Keratinocyte (primary cell): ENCODE results near the gene MYOZ3. TPM values are rescaled to one million over a fixed set of nuclear protein-coding genes. Genes with fewer than 3 reads are reported as not detected.

Experiments
- DNase-seq: peaks from one replicate; pipeline ENCODE4 v3.0.0-alpha.2; 2011; ENCODE audit warnings: low read depth, missing footprints, low spot score
- FAIRE-seq: peaks from 2 replicates; lab custom pipeline; 2011; peaks lifted over from hg19 to GRCh38; lab: Jason Lieb, UNC
- H2AFZ ChIP-seq: 2 replicates; pipeline ENCODE4 v1.6.0; 2012; ENCODE audit warnings: low read length, control low read depth, inconsistent platforms; ENCODE audit not compliant: control insufficient read depth
- H3K27ac ChIP-seq: 2 replicates; pipeline ENCODE4 v1.5.1; 2011; ENCODE audit warnings: low read length; ENCODE audit not compliant: control insufficient read depth, insufficient read depth
- H3K27me3 ChIP-seq: 3 replicates; pipeline ENCODE4 v1.6.0; 2011; ENCODE audit warnings: low read length; ENCODE audit not compliant: control insufficient read depth, insufficient read depth; ENCODE audit errors: extremely low read depth
- H3K36me3 ChIP-seq, 2 experiments: 2 replicates in 1 of 2; 3 replicates in 1 of 2; pipeline ENCODE4 v1.5.1; 2011; ENCODE audit warnings: low read length in 2 of 2, mild to moderate bottlenecking in 1 of 2; ENCODE audit not compliant: control insufficient read depth in 2 of 2, insufficient read depth in 2 of 2; ENCODE audit errors: extremely low read depth in 1 of 2
- H3K4me1 ChIP-seq: 3 replicates; pipeline ENCODE4 v1.5.1; 2011; ENCODE audit warnings: low read length; ENCODE audit not compliant: control insufficient read depth, insufficient read depth; ENCODE audit errors: extremely low read depth
- H3K4me2 ChIP-seq: 3 replicates; pipeline ENCODE4 v1.6.0; 2011; ENCODE audit warnings: low read depth, low read length; ENCODE audit not compliant: control insufficient read depth, insufficient read depth; ENCODE audit errors: extremely low read depth
- H3K4me3 ChIP-seq, 3 experiments: fragments of 200-600 bp in 1 of 3; sonication (generic) in 1 of 3; 2 replicates in 2 of 3; 3 replicates in 1 of 3; pipeline ENCODE4 v1.5.1; 2011 to 2016; ENCODE audit warnings: low read length in 3 of 3, mild to moderate bottlenecking in 3 of 3, control low read depth in 2 of 3, inconsistent platforms in 1 of 3, low read depth in 1 of 3, mixed read lengths in 1 of 3, mixed run types in 1 of 3, moderate library complexity in 1 of 3; ENCODE audit not compliant: control insufficient read depth in 2 of 3, insufficient read depth in 2 of 3; ENCODE audit errors: extremely low read depth in 1 of 3
- H3K79me2 ChIP-seq: 2 replicates; pipeline ENCODE4 v1.6.0; 2012; ENCODE audit warnings: low read length; ENCODE audit not compliant: control insufficient read depth, insufficient read depth
- H3K9ac ChIP-seq: 3 replicates; pipeline ENCODE4 v1.6.0; 2011; ENCODE audit warnings: low read length; ENCODE audit not compliant: control insufficient read depth, insufficient read depth; ENCODE audit errors: extremely low read depth
- H3K9me1 ChIP-seq: 3 replicates; pipeline ENCODE4 v1.6.0; 2011; ENCODE audit warnings: low read length; ENCODE audit not compliant: control insufficient read depth, insufficient read depth; ENCODE audit errors: extremely low read depth
- H3K9me3 ChIP-seq: 2 replicates; pipeline ENCODE4 v1.5.1; 2012; ENCODE audit warnings: low read depth, low read length; ENCODE audit not compliant: control insufficient read depth
- H4K20me1 ChIP-seq: 3 replicates; pipeline ENCODE4 v1.6.0; 2011; ENCODE audit warnings: low read length; ENCODE audit not compliant: control insufficient read depth, insufficient read depth; ENCODE audit errors: extremely low read depth
- CTCF ChIP-seq, 3 experiments: IDR thresholded peaks in 1 of 3; conservative IDR thresholded peaks in 1 of 3; optimal IDR thresholded peaks in 1 of 3; 2 replicates in 2 of 3; 3 replicates in 1 of 3; pipeline versions ENCODE3 to v1.5.1; 2011; ENCODE audit warnings: low read length in 3 of 3, mild to moderate bottlenecking in 3 of 3, moderate library complexity in 2 of 3, control low read depth in 1 of 3, inconsistent platforms in 1 of 3; ENCODE audit not compliant: insufficient read depth in 2 of 3; ENCODE audit errors: extremely low read depth in 1 of 3
- EZH2 ChIP-seq: IDR thresholded peaks from one replicate; pipeline ENCODE4 v1.6.1; 2012; ENCODE audit warnings: inconsistent platforms, mild to moderate bottlenecking, low read length, moderate library complexity
- dilution Hi-C: fragments of 300-500 bp; cut with MboI; formaldehyde crosslinking; loops from one replicate; pipeline ENCODE4 v1.7.0; 2020; ENCODE audit warnings: low sequenced_read_pairs; ENCODE audit not compliant: extremely low pct_ligation_motif_present
- polyA plus RNA-seq, 5 experiments: library from polyadenylated mRNA; depleted of rRNA in 3 of 5; stranded (reverse) in 3 of 5; stranded (forward) in 1 of 5; unstranded in 1 of 5; fragments of >200 nt; gene quantifications; 1 replicate in 1 of 5; 2 replicates in 3 of 5; 3 replicates in 1 of 5; pipeline versions ENCODE4 v1.2.1 to v1.2.3, GENCODE V29; 2011 to 2012; ENCODE audit warnings: missing spikeins in 2 of 5, low read depth in 1 of 5, low replicate concordance in 1 of 5

Gene MYOZ3
- polyA plus RNA-seq, 1 donor (not counting 4 experiments of a cell fraction or from before 2014, with no cell fraction given) = 0.03 TPM

DNA sequence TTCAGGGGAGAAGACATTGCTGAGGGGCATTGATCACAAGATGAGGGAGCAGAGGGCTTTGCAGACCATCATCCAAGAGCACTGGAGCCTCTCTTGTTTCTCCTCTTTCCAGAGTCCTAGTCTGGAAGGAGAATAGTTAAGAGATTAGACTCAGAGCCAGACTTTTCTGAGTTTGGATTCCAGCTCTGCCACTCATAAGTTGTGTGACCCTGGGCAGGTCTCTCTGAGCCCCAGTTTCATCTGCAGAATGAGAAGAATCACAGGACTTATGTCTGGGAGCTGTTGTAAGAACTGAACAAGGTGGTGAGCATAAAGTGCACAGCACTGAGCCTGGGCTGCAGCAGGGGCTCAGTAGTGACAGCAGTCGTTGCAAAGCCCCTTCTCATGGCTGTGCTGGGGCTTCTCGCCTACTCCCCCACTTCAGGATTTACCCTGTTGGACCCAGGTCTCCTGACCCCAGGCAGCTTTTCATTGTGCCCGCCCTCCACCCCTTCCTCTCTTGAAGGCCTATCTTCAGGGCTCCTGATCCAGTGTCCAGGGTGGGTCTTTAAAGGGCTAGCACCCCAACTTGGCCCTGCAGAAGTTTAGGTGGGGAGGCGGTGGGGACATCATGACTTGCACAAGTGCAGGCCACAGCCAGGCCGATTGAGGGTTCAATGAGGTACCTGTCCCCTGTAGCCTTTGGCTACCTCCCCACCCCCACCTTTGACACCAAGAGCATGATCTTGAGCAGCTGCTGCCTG is 19.1 kb upstream of the MYOZ3 start:
- DNase-seq (no peak), FAIRE-seq (peak; percentile 32)
- Histone ChIP-seq H4K20me1 (no peaks in the 10 kb centered on the region), H3K4me2 (peak overlapping the region; percentile 70), H3K9me3 (no peaks in the 10 kb centered on the region), H3K4me1 (peaks cover 79% of the 10 kb centered on the region), H3K4me3 (peak overlapping the region in 1 of 3 experiments; percentile 13), H3K36me3 (no peaks in the 10 kb centered on the region), H3K27ac (peak overlapping the region; percentile 85), H3K79me2 (no peaks in the 10 kb centered on the region), H3K9ac (peak overlapping the region; percentile 55), H3K9me1 (no peaks in the 10 kb centered on the region), H2AFZ (no peak overlapping the region), H3K27me3 (no peaks in the 10 kb centered on the region)
- TF ChIP-seq CTCF (optimal IDR thresholded peaks at IDR 0.05 in 1 of 3, IDR thresholded peaks at IDR 0.05 in 1 of 3, conservative IDR thresholded peaks at IDR 0.05 in 1 of 3; ENCODE audit: extremely low read depth in 1 of 3, insufficient read depth in 2 of 3, low read length in 3 of 3) = no peak
- TF ChIP-seq EZH2 = no peak
- dilution Hi-C loops = no loop called here

- Histone ChIP-seq H3K9me1 (no peaks in the 10 kb centered on the region), H2AFZ (no peak overlapping the region), H3K4me2 (peak overlapping the region; percentile 70), H3K27me3 (no peaks in the 10 kb centered on the region), H3K9me3 (no peaks in the 10 kb centered on the region), H3K36me3 (no peaks in the 10 kb centered on the region), H3K27ac (peak overlapping the region; percentile 85), H3K4me3 (peak overlapping the region in 2 of 3 experiments; percentile 6 to 13), H3K9ac (peak overlapping the region; percentile 55), H3K79me2 (no peaks in the 10 kb centered on the region), H4K20me1 (no peaks in the 10 kb centered on the region), H3K4me1 (peaks cover 73% of the 10 kb centered on the region)
- dilution Hi-C loops = no loop called here
- FAIRE-seq = peak; percentile 84
- no peak for TF ChIP-seq EZH2
- no peak for TF ChIP-seq CTCF (optimal IDR thresholded peaks at IDR 0.05 in 1 of 3, IDR thresholded peaks at IDR 0.05 in 1 of 3, conservative IDR thresholded peaks at IDR 0.05 in 1 of 3; ENCODE audit: extremely low read depth in 1 of 3, insufficient read depth in 2 of 3, low read length in 3 of 3)
- DNase-seq = no peak
Observed at GRCh38 chr5:150642567-150642927, 18.5 kb upstream of the MYOZ3 start.
